K562 (cell line): Measurements from ENCODE around the gene PLCB3. TPM values are rescaled to one million over a fixed set of nuclear protein-coding genes. Genes with fewer than 3 reads are reported as not detected.

ENCODE experiments used
- ARID3A ChIP-seq: IDR thresholded peaks from 2 replicates; pipeline ENCODE4 v1.6.1; 2012; ENCODE audit warnings: low read depth, low read length, improper control_type of control experiment, borderline replicate concordance
- ASH1L ChIP-seq: fragments of 450-650 bp; IDR thresholded peaks from 2 replicates; pipeline ENCODE4 v1.6.1; 2018; ENCODE audit warnings: borderline replicate concordance, mild to moderate bottlenecking, low read depth; ENCODE audit not compliant: partially characterized antibody
- CBFA2T2 ChIP-seq: fragments of 450-650 bp; conservative IDR thresholded peaks from 2 replicates; pipeline ENCODE4 v1.6.1; 2017; ENCODE audit warnings: mild to moderate bottlenecking
- GABPA ChIP-seq: fragments of 200-800 bp; sonication (Bioruptor generic); conservative IDR thresholded peaks from 2 replicates; pipeline ENCODE4 v1.6.1; 2016; ENCODE audit warnings: low read depth, missing genetic modification characterization, missing compliant biosample characterization
- HDAC6 ChIP-seq: IDR thresholded peaks from 2 replicates; pipeline ENCODE4 v1.6.1; 2012; ENCODE audit warnings: low read depth, mild to moderate bottlenecking, control low read depth, inconsistent platforms, low read length, moderate library complexity
- MCM3 ChIP-seq: fragments of 450-650 bp; IDR thresholded peaks from 2 replicates; pipeline ENCODE4 v1.6.1; 2016
- MTA3 ChIP-seq: fragments of 450-650 bp; formaldehyde crosslinking; IDR thresholded peaks from 2 replicates; pipeline ENCODE4 v1.6.1; 2017; ENCODE audit warnings: mild to moderate bottlenecking, borderline replicate concordance
- NCOA4 ChIP-seq: fragments of 450-650 bp; IDR thresholded peaks from 2 replicates; pipeline ENCODE4 v1.6.1; 2018; ENCODE audit warnings: mild to moderate bottlenecking; ENCODE audit not compliant: partially characterized antibody
- NCOR1 ChIP-seq: fragments of 450-650 bp; IDR thresholded peaks from 2 replicates; pipeline ENCODE4 v1.6.1; 2016; ENCODE audit warnings: mild to moderate bottlenecking, moderate library complexity
- NR0B1 ChIP-seq: fragments of 450-650 bp; IDR thresholded peaks from one replicate; pipeline ENCODE4 v1.6.1; 2018; ENCODE audit warnings: mild to moderate bottlenecking, moderate library complexity; ENCODE audit not compliant: partially characterized antibody
- SNRNP70 ChIP-seq: fragments of 200-400 bp; formaldehyde crosslinking; optimal IDR thresholded peaks from 2 replicates; pipeline ENCODE3; 2017; ENCODE audit warnings: low read depth, low read length
- SREBF1 ChIP-seq: fragments of 150-350 bp; IDR thresholded peaks from 2 replicates; pipeline ENCODE4 v1.6.1; 2014; ENCODE audit warnings: antibody characterized with exemption, low read depth, low read length, borderline replicate concordance
- SRSF1 ChIP-seq: fragments of 200-400 bp; formaldehyde crosslinking; IDR thresholded peaks from 2 replicates; pipeline ENCODE4 v1.6.1; 2017; ENCODE audit warnings: mild to moderate bottlenecking, low read depth, low read length, moderate library complexity
- SRSF3 ChIP-seq: fragments of 200-400 bp; formaldehyde crosslinking; IDR thresholded peaks from 2 replicates; pipeline ENCODE4 v1.6.1; 2016; ENCODE audit warnings: mild to moderate bottlenecking, low read length, moderate library complexity; ENCODE audit not compliant: insufficient read depth
- TAF7 ChIP-seq: fragments of 450-650 bp; IDR thresholded peaks from 2 replicates; pipeline ENCODE4 v1.6.1; 2016; ENCODE audit warnings: missing genetic modification characterization, missing compliant biosample characterization
- TGIF2 ChIP-seq: sonication (generic); formaldehyde crosslinking; IDR thresholded peaks from 2 replicates; pipeline ENCODE4 v1.8.1; 2022; ENCODE audit warnings: mild to moderate bottlenecking, missing genetic modification reagents, moderate library complexity
- ZBTB17 ChIP-seq: fragments of 450-650 bp; formaldehyde crosslinking; IDR thresholded peaks from 2 replicates; pipeline ENCODE4 v1.4.0; 2020; ENCODE audit warnings: mild to moderate bottlenecking
- ZFP36 ChIP-seq: fragments of 150-350 bp; IDR thresholded peaks from 2 replicates; pipeline ENCODE4 v1.6.1; 2018; ENCODE audit warnings: low read length, low read depth; ENCODE audit not compliant: partially characterized antibody
- ZHX1 ChIP-seq: fragments of 150-350 bp; conservative IDR thresholded peaks from 2 replicates; pipeline ENCODE4 v1.6.1; 2014; ENCODE audit warnings: low read length
- ZNF133 ChIP-seq: fragments of 250-450 bp; sonication (Bioruptor Pico); IDR thresholded peaks from 2 replicates; pipeline ENCODE4 v1.4.0; 2020; ENCODE audit warnings: mild to moderate bottlenecking
- ZNF431 ChIP-seq: sonication (generic); formaldehyde crosslinking; IDR thresholded peaks from 2 replicates; pipeline ENCODE4 v1.8.0; 2022; ENCODE audit warnings: mild to moderate bottlenecking, missing genetic modification reagents
- ZNF589 ChIP-seq: fragments of 200-800 bp; sonication (Bioruptor generic); IDR thresholded peaks from 2 replicates; pipeline ENCODE4 v1.6.1; 2016; ENCODE audit warnings: low read depth, missing genetic modification characterization, missing compliant biosample characterization
- polyA plus RNA-seq, 8 experiments: library from polyadenylated mRNA; depleted of rRNA in 4 of 8; stranded (reverse) in 5 of 8; unstranded in 3 of 8; fragments of >200 nt; fragmentation: Nextera tagmentation in 2 of 8; fragmentation: Illumina TruSeq in 1 of 8; extraction: Ambion mirVana in 2 of 8; extraction: Trizol in 1 of 8; gene quantifications; 2 replicates each; pipeline versions ENCODE4 v1.2.1 to v1.2.3, GENCODE V29; 2011 to 2014; ENCODE audit warnings: inconsistent platforms in 1 of 8, missing spikeins in 1 of 8
- total RNA-seq, 7 experiments: library from RNA; depleted of rRNA in 6 of 7; stranded (reverse); fragments of >200 nt in 6 of 7; fragmentation: Illumina TruSeq in 2 of 7; extraction: Trizol in 2 of 7; gene quantifications; 2 replicates each; pipeline versions ENCODE4 v1.2.1 to v1.2.3, GENCODE V29; 2011 to 2021; ENCODE audit warnings: low replicate concordance in 1 of 7
- TF ChIP-seq, protein P1 (sequence below): fragments of 450-650 bp; formaldehyde crosslinking; IDR thresholded peaks from 2 replicates; pipeline ENCODE4 v1.4.0; 2022; ENCODE audit warnings: mild to moderate bottlenecking, moderate library complexity
- TF ChIP-seq, protein P2 (sequence below): fragments of 250-450 bp; sonication (Bioruptor Pico); IDR thresholded peaks from 2 replicates; pipeline ENCODE4 v1.8.0; 2021; ENCODE audit warnings: moderate library complexity, mild to moderate bottlenecking, inconsistent platforms

The PLCB3 gene
- total and polyA plus RNA-seq, 9 of the 15 experiments (the other 6 are each of a cell fraction or from before 2014, with no cell fraction given), result 0.31 to 44.8 (median 14.6) TPM

DNA sequence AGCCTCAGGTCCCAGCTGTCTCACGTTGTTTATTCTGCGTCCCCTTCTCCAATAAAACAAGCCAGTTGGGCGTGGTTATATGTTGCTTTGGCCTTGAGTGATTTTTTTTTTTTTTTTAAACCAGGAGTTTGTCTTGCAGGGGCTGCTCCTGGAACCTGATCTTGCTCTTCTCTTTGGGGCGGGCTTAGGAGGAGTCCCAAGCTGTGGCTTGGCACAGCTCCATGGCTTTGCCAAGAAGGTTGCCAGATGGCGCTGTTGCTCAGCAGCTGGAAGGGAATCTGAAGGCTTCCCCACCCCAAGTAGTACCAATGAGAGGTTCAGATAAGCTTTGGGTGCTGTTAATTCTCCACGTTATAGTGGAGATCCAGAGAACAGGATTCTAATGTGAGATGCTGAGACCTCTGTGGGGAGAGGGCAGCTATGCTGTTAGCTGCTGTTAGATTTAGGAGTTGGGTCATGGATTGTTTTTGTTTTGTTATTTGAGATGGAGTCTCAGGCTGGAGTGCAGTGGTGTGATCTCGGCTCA, 46.8 kb upstream of the PLCB3 start (continued):
- no peak for TF ChIP-seq ASH1L
- TF ChIP-seq, protein P1, sequence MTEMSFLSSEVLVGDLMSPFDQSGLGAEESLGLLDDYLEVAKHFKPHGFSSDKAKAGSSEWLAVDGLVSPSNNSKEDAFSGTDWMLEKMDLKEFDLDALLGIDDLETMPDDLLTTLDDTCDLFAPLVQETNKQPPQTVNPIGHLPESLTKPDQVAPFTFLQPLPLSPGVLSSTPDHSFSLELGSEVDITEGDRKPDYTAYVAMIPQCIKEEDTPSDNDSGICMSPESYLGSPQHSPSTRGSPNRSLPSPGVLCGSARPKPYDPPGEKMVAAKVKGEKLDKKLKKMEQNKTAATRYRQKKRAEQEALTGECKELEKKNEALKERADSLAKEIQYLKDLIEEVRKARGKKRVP (CRISPR knock-in tag), result no peak
- TF ChIP-seq ZNF431 (CRISPR knock-in tag), result no peak
- TF ChIP-seq MTA3, result no peak
- TF ChIP-seq SNRNP70, result no peak
- no peak for TF ChIP-seq SREBF1
- TF ChIP-seq NCOR1, result no peak
- TF ChIP-seq, protein P2, sequence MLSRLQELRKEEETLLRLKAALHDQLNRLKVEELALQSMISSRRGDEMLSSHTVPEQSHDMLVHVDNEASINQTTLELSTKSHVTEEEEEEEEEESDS (CRISPR knock-in tag), result no peak
- no peak for TF ChIP-seq GABPA
- TF ChIP-seq ZHX1, result no peak
- TF ChIP-seq ZFP36, result peak; percentile 22
- no peak for TF ChIP-seq MCM3
- TF ChIP-seq TGIF2 (CRISPR knock-in tag), result no peak
- no peak for TF ChIP-seq NR0B1
- no peak for TF ChIP-seq ZBTB17
- no peak for TF ChIP-seq ZNF589 (CRISPR knock-in tag)
- TF ChIP-seq ARID3A, result 0 out of 2 replicates have a peak, but pooled peaks have one; percentile 13
- TF ChIP-seq NCOA4, result no peak
- TF ChIP-seq ZNF133 (CRISPR knock-in tag), result no peak
- no peak for TF ChIP-seq TAF7 (tag)
- no peak for TF ChIP-seq SRSF3
- no peak for TF ChIP-seq CBFA2T2
- TF ChIP-seq HDAC6, result no peak
- TF ChIP-seq SRSF1, result no peak
